ENCODE results near the gene LRRC8D.

GRCh38 chr1:89786628-89787214 lies 34.1 kb upstream of the LRRC8D start:
- no peak for TF ChIP-seq EZH2 (IDR thresholded peaks at IDR 0.05; ENCODE audit: insufficient read depth, poor library complexity, severe bottlenecking)
- TF ChIP-seq EZH2phosphoT487 (IDR thresholded peaks at IDR 0.05; ENCODE audit: insufficient read depth, low read depth) = no peak

Data from GM23248 (cell line).